WTC11 (cell line): ENCODE results near the gene PTPRK. TPM values are rescaled to one million over a fixed set of nuclear protein-coding genes. Genes with fewer than 3 reads are reported as not detected.
A peak's percentile ranks its signal among the peaks of the same experiment; 100 is the strongest.

ENCODE experiments used
- ATAC-seq: fragments of 200-7000 bp; cut with Tn5 transposase; 2 replicates; pipeline ENCODE4 v1.10.0; 2021; ENCODE audit warnings: mild to moderate bottlenecking, moderate library complexity
- CTCF ChIA-PET: fragments of 300-600 bp; sonication (Branson Sonifier 250); formaldehyde crosslinking; loops from one replicate; lab custom pipeline; 2021; ENCODE audit warnings: antibody characterized with exemption; lab: Charles Lee
- POLR2A ChIA-PET: fragments of 350-600 bp; sonication (Branson Sonifier 250); formaldehyde crosslinking; loops from one replicate; lab custom pipeline; 2021; ENCODE audit warnings: antibody characterized with exemption; lab: Charles Lee
- DNase-seq: peaks from one replicate; pipeline ENCODE4 v3.0.0; 2021; ENCODE audit warnings: low spot score
- H3K27ac Mint-ChIP-seq: 2 replicates; pipeline ENCODE4 v1.8.0; 2021; ENCODE audit warnings: mixed read lengths
- H3K27me3 Mint-ChIP-seq: 2 replicates; pipeline ENCODE4 v1.8.0; 2021; ENCODE audit warnings: low read depth, mild to moderate bottlenecking, moderate library complexity, mixed read lengths
- H3K36me3 Mint-ChIP-seq: 2 replicates; pipeline ENCODE4 v1.8.0; 2021; ENCODE audit warnings: mixed read lengths
- H3K4me1 Mint-ChIP-seq: 2 replicates; pipeline ENCODE4 v1.8.0; 2022; ENCODE audit warnings: mixed read lengths
- H3K4me3 Mint-ChIP-seq: 2 replicates; pipeline ENCODE4 v1.8.0; 2021; ENCODE audit warnings: mild to moderate bottlenecking, moderate library complexity, mixed read lengths
- H3K9me3 Mint-ChIP-seq: 2 replicates; pipeline ENCODE4 v1.8.0; 2021; ENCODE audit warnings: mixed read lengths
- ATF1 ChIP-seq: sonication (generic); formaldehyde crosslinking; IDR thresholded peaks from 2 replicates; pipeline ENCODE4 v1.8.1; 2023; ENCODE audit warnings: mild to moderate bottlenecking, moderate library complexity, missing genetic modification reagents
- CBFB ChIP-seq: sonication (generic); formaldehyde crosslinking; IDR thresholded peaks from 2 replicates; pipeline ENCODE4 v1.8.1; 2022; ENCODE audit warnings: mild to moderate bottlenecking, low read depth, missing genetic modification reagents
- CREB1 ChIP-seq: sonication (generic); formaldehyde crosslinking; IDR thresholded peaks from 2 replicates; pipeline ENCODE4 v1.8.0; 2023; ENCODE audit warnings: mild to moderate bottlenecking, missing genetic modification reagents
- E2F4 ChIP-seq: sonication (generic); formaldehyde crosslinking; IDR thresholded peaks from 2 replicates; pipeline ENCODE4 v1.8.1; 2022; ENCODE audit warnings: low read depth, mild to moderate bottlenecking, moderate library complexity, missing genetic modification reagents, borderline replicate concordance
- ERG ChIP-seq: fragments of 250-450 bp; sonication (Bioruptor Pico); IDR thresholded peaks from 2 replicates; pipeline ENCODE4 v1.8.0; 2021; ENCODE audit warnings: mild to moderate bottlenecking
- FOXP1 ChIP-seq: sonication (generic); formaldehyde crosslinking; IDR thresholded peaks from 2 replicates; pipeline ENCODE4 v1.8.0; 2022; ENCODE audit warnings: missing genetic modification reagents, mild to moderate bottlenecking, moderate library complexity, borderline replicate concordance
- FOXP4 ChIP-seq: sonication (generic); formaldehyde crosslinking; IDR thresholded peaks from 2 replicates; pipeline ENCODE4 v1.8.0; 2022; ENCODE audit warnings: mild to moderate bottlenecking, missing genetic modification reagents
- HMGXB4 ChIP-seq: sonication (generic); formaldehyde crosslinking; IDR thresholded peaks from 2 replicates; pipeline ENCODE4 v1.8.1; 2023; ENCODE audit warnings: mild to moderate bottlenecking, moderate library complexity, missing genetic modification reagents
- IRF1 ChIP-seq: sonication (generic); formaldehyde crosslinking; IDR thresholded peaks from 2 replicates; pipeline ENCODE4 v1.8.0; 2023; ENCODE audit warnings: missing genetic modification reagents
- NR3C1 ChIP-seq: sonication (generic); formaldehyde crosslinking; conservative IDR thresholded peaks from 2 replicates; pipeline ENCODE4 v1.8.1; 2023; ENCODE audit warnings: low read depth, mild to moderate bottlenecking, missing genetic modification reagents
- OVOL2 ChIP-seq: fragments of 250-450 bp; sonication (Bioruptor Pico); IDR thresholded peaks from 2 replicates; pipeline ENCODE4 v1.9.0; 2021; ENCODE audit warnings: mild to moderate bottlenecking, borderline replicate concordance
- PREB ChIP-seq: sonication (generic); formaldehyde crosslinking; IDR thresholded peaks from 2 replicates; pipeline ENCODE4 v1.8.1; 2022; ENCODE audit warnings: mild to moderate bottlenecking, missing genetic modification reagents, moderate library complexity, borderline replicate concordance
- SMAD4 ChIP-seq: sonication (generic); formaldehyde crosslinking; IDR thresholded peaks from 2 replicates; pipeline ENCODE4 v1.8.0; 2022; ENCODE audit warnings: mild to moderate bottlenecking, missing genetic modification reagents
- SP1 ChIP-seq: sonication (generic); formaldehyde crosslinking; conservative IDR thresholded peaks from 2 replicates; pipeline ENCODE4 v1.8.1; 2022; ENCODE audit warnings: missing genetic modification reagents
- TEAD4 ChIP-seq: sonication (generic); formaldehyde crosslinking; IDR thresholded peaks from 2 replicates; pipeline ENCODE4 v1.8.0; 2022; ENCODE audit warnings: mild to moderate bottlenecking, missing genetic modification reagents
- ZMAT4 ChIP-seq: fragments of 250-450 bp; sonication (Bioruptor Pico); IDR thresholded peaks from 2 replicates; pipeline ENCODE4 v1.9.0; 2021; ENCODE audit warnings: mild to moderate bottlenecking
- ZNF281 ChIP-seq: sonication (generic); formaldehyde crosslinking; IDR thresholded peaks from 2 replicates; pipeline ENCODE4 v1.8.0; 2023; ENCODE audit warnings: mild to moderate bottlenecking, missing genetic modification reagents
- ZNF423 ChIP-seq: fragments of 250-450 bp; sonication (Bioruptor Pico); IDR thresholded peaks from 2 replicates; pipeline ENCODE4 v2.1.2; 2022; ENCODE audit warnings: mild to moderate bottlenecking, moderate library complexity
- ZNF425 ChIP-seq: fragments of 250-450 bp; sonication (Bioruptor Pico); conservative IDR thresholded peaks from 2 replicates; pipeline ENCODE4 v1.9.0; 2021; ENCODE audit warnings: mild to moderate bottlenecking
- total RNA-seq: library from RNA; stranded (reverse); gene quantifications from 3 replicates; pipeline ENCODE4 v1.2.3, GENCODE V29; 2021

Gene PTPRK
- total RNA-seq, 1 experiment from 2014 or later = 44.8 TPM

GRCh38 chr6:128068119-128068479, 452.3 kb downstream of the PTPRK start:
- no peak for TF ChIP-seq ERG (CRISPR knock-in tag)
- no peak for TF ChIP-seq ZNF425 (CRISPR knock-in tag)
- no peak for TF ChIP-seq OVOL2 (CRISPR knock-in tag)
- TF ChIP-seq HMGXB4 (CRISPR knock-in tag) = no peak
- no peak for TF ChIP-seq E2F4 (CRISPR knock-in tag)
- no peak for TF ChIP-seq SMAD4 (CRISPR knock-in tag)
- TF ChIP-seq IRF1 = no peak
- no peak for TF ChIP-seq ZNF281 (CRISPR knock-in tag)
- TF ChIP-seq SP1 (CRISPR knock-in tag) = no peak
- TF ChIP-seq CREB1 (CRISPR knock-in tag) = no peak
- no peak for TF ChIP-seq ZNF423 (CRISPR knock-in tag)
- TF ChIP-seq TEAD4 (CRISPR knock-in tag) = no peak
- TF ChIP-seq PREB = no peak
- no peak for TF ChIP-seq ATF1 (CRISPR knock-in tag)
- TF ChIP-seq FOXP4 (CRISPR knock-in tag) = no peak
- TF ChIP-seq NR3C1 (CRISPR knock-in tag) = no peak
- TF ChIP-seq CBFB (CRISPR knock-in tag) = no peak
- TF ChIP-seq ZMAT4 (CRISPR knock-in tag) = no peak
- TF ChIP-seq FOXP1 (CRISPR knock-in tag) = no peak
- Mint-ChIP-seq H3K9me3 (no peaks in the 10 kb centered on the region), H3K36me3 (no peaks in the 10 kb centered on the region), H3K4me3 (no peak overlapping the region), H3K4me1 (peaks cover 32% of the 10 kb centered on the region), H3K27me3 (no peaks in the 10 kb centered on the region), H3K27ac (no peak overlapping the region)
- ChIA-PET CTCF (no interaction called here), POLR2A (no interaction called here)
- no peak for DNase-seq
- peak; percentile 31 for ATAC-seq
